Measurements from ENCODE around the gene ARFGEF2.
"Not testable (repeated sequence)": the region's sequence is repeated elsewhere in the genome, so short reads cannot be mapped to it uniquely, and the experiment has no call there.

Gene ARFGEF2

GRCh38 chr20:48880331-48880730 lies 41.2 kb upstream of the ARFGEF2 start:
- H3K4me3 ChIP-seq (ENCODE audit: low read depth, low read length): no peak overlapping the region
- no peak for TF ChIP-seq CTCF (conservative IDR thresholded peaks at IDR 0.05; ENCODE audit: low read depth, low read length)
- DNase-seq (ENCODE audit: low read depth): no peak

DNA sequence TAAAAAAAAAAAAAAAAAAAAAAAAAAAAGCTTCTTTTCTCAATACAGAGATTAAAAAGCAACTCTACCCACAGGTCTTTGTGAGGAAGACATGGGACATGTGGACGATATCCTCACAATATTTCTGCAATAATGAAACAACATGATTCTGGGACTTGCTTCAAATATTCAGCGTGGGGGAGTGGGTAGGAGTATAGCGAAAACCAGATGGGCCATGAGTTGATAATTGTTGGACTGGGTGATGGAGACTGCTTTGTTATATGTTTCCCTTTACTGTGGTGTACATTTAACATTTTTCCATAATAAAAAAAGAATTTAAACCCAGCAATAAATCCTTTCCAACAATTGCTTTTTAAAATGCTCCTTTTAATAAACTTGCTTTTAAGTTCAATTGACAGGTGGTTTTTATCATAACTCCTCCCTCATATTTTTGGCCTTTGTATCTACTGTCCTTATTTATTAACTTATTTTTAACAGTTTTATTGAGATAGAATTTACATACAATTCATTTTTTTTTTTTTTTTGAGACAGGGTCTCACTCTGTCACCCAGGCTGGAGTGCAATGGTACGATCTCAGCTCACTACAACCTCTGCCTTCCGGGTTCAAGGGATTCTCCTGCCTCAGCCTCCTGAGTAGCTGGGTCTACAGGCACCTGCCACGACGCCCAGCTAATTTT lies 40.4 kb upstream of the ARFGEF2 start:
- no peak for DNase-seq (ENCODE audit: low read depth)
- no peak for TF ChIP-seq CTCF (conservative IDR thresholded peaks at IDR 0.05; ENCODE audit: low read depth, low read length)
- no peak overlapping the region for H3K4me3 ChIP-seq (ENCODE audit: low read depth, low read length)

DNA sequence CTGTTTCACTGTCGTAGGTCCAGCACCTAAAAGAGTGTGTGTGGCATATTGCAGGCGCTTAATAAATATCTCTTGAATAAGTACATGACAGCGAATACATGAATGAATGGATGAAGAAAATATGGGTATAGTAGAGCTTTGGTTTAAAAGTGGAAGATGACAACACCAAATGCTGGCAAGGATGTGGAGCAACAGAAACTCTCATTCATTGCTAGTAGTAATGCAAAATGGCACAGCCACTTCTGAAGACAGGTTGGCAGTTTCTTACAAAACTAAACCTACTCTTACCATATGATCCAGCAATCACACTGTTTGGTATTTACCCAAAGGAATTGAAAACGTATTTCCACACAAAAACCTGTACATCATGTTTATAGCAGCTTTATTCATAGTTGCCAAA lies 36.3 kb upstream of the ARFGEF2 start:
- DNase-seq (ENCODE audit: low read depth): no peak
- no peak for TF ChIP-seq CTCF (conservative IDR thresholded peaks at IDR 0.05; ENCODE audit: low read depth, low read length)
- no peak overlapping the region for H3K4me3 ChIP-seq (ENCODE audit: low read depth, low read length)

DNA sequence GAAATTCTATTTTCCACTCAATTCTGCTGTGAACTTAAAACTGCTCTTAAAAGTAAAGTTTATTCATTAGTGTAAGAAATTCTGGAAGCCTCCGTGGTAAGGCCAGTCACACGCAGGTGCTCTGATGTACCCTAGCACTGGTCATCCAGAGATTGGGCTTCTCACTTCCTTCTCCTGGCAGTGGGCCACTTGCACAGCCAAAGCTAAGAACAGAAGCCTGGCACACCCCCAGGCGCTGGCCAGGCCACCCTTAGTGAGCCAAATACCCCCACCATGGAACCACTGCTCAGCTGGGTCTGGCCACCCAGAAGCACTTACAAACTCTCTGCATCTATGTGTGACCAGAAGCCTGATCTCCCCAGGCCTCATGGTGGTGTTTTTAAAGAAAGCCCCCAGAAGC lies 35.3 kb upstream of the ARFGEF2 start:
- no peak for TF ChIP-seq CTCF (conservative IDR thresholded peaks at IDR 0.05; ENCODE audit: low read depth, low read length)
- no peak overlapping the region for H3K4me3 ChIP-seq (ENCODE audit: low read depth, low read length)
- no peak for DNase-seq (ENCODE audit: low read depth)

GRCh38 chr20:48886811-48887210 lies 34.7 kb upstream of the ARFGEF2 start:
- no peak overlapping the region for H3K4me3 ChIP-seq (ENCODE audit: low read depth, low read length)
- no peak for DNase-seq (ENCODE audit: low read depth)
- TF ChIP-seq CTCF (conservative IDR thresholded peaks at IDR 0.05; ENCODE audit: low read depth, low read length): no peak

DNA sequence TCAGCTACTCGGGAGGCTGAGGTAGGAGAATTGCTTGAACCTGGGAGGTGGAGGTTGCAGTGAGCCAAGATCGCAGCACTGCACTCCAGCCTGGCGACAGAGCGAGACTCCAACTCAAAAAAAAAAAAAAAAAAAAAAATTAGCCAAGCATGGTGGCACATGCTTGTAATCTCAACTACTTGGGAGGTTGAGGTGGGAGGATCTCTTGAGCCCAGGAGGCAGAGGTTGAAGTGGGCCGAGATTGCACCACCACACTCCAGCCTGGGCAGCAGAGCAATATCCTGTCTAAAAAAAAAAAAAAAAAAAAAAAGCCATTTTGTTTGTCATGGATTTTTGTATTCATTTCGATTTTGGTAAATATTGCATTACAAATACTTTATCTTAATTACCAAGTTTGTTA lies 33.0 kb upstream of the ARFGEF2 start:
- H3K4me3 ChIP-seq (ENCODE audit: low read depth, low read length); DNase-seq (ENCODE audit: low read depth): not testable (repeated sequence)

- H3K4me3 ChIP-seq (ENCODE audit: low read depth, low read length): no peak overlapping the region
- no peak for TF ChIP-seq CTCF (conservative IDR thresholded peaks at IDR 0.05; ENCODE audit: low read depth, low read length)
- DNase-seq (ENCODE audit: low read depth): no peak
Observed at GRCh38 chr20:48889140-48889790, 32.2 kb upstream of the ARFGEF2 start.

Measured in choroid plexus epithelial cell (primary cell).